Effector CD4-positive, alpha-beta T cell (primary cell): Measurements from ENCODE around the gene CCNT1.
"Not testable (repeated sequence)": the region's sequence is repeated elsewhere in the genome, so short reads cannot be mapped to it uniquely, and the experiment has no call there.

Experiments used
- DNase-seq: peaks from one replicate; pipeline ENCODE4 v3.0.0-alpha.2; 2020
- total RNA-seq: gene quantifications from one replicate; lab custom pipeline; 2026; lab: John Stamatoyannopoulos, UW

Gene CCNT1
- total RNA-seq, result 221 reads per million, percentile 93 among the genes with 10 or more reads in this experiment

- peak; percentile 99 for DNase-seq
These were observed at the start of gene CCNT1 for GRCh38 chr12:48716493-48717251. Gene CCNT1, minus strand, starts transcription at chr12:48716707. Its CDS starts 32 bp downstream, at chr12:48716675.

GRCh38 chr12:48765753-48766162 is 49.3 kb upstream of the CCNT1 start:
- DNase-seq, result no peak

GRCh38 chr12:48764521-48764920 is 48.0 kb upstream of the CCNT1 start:
- DNase-seq, result no peak

- no peak for DNase-seq
These were observed 42.2 kb upstream of the CCNT1 start for GRCh38 chr12:48758737-48759136.

DNA sequence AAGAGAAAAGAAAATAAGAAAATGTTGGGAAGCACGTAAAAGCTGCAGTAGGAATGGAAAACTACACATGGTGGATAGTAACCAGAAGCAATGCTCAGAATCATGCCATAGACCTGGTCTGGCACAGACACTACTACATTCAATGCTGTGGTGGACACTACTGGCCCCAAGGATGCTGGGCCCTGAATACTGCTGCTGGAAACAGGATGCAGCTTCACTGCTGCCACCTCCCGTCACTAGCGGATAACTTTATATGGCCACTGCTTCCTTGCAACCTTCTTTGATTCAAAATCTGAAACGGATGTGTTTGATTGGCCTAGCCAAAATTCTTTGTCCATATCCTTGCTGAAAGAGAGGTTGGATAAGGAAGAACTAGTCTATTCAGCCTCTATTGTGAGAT is 41.7 kb upstream of the CCNT1 start:
- DNase-seq, result no peak

- DNase-seq, result no peak
These were observed 34.4 kb upstream of the CCNT1 start for GRCh38 chr12:48750769-48751356.

DNA sequence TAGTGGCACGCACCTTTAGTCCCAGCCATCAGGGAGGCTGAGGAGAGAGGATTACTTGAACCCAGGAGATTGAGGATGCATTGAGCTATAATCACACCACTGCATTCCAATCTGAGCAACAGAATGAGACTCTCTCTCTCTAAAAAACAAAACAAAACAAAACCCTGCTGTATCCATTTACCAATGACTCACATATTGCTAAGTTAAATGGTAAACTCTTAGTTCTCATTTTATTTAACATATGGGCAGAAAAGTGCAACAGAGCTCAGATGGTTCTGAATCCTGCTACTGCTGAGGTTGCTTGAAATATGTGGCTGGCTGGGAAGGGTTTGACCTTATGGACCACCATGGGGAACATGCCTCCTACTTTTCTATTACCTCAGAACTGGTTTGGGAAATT is 33.7 kb upstream of the CCNT1 start:
- DNase-seq, result no peak

DNA sequence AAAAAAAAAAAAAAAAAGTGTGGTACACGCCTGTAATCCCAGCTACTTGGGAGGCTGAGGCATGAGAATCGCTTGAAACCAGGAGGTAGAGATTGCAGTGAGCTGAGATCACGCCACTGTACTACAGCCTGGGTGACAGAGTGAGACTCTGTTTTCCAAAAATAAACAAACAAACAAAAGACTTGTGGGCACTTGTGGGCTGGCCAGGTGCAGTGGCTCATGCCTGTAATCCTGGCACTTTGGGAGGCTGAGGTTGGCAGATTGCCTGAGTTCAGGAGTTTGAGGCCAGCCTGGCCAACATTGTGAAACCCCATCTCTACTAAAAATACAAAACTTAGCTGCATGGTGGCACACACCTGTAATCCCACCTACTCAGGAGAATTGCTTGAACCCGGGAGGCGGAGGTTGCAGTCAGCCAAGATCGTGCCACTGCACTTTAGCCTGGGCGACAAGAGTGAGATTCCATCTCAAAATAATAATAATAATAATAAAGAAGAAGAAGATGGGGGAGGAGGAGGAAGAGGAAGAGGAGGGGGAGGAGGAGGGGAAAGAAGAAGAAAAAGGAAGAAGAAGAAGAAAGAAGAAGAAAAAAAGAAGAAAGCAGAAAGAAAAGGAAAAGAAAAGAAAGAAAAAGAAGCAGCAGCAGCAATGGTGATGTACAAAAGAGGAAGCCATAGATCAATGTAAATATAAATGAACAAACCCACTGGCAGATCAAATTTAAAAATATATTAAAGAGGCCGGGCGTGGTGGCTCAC is 27.9 kb upstream of the CCNT1 start:
- no peak for DNase-seq

DNA sequence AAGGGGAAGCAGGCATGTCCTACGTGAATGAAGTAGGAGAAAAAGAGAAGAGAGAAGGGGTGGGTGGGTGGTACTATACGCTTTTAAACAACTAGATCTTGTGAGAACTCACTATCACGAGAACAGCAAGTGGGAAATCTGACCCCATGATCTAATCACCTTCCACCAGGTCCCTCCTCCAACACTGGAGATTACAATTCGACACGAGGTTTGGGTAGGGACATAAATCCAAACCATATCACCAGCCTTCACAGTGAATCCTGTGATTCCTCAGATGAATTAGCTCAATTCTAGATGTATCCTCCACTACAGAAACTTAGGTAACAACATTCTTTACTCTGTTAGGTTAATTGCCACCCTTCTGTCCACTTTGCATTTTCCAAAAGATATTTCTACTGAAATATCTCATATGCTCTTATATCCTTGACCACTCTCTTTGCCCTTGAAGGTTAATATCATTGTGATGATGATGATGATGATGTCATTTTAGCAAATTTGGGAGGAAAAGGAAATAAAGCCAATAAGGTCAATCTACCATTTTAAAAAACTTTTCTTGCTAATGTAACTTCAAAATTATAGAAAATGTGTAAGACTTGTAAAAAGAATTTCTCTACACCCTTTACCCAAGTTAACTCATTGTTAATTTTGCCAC is 23.2 kb upstream of the CCNT1 start:
- DNase-seq, result no peak

DNA sequence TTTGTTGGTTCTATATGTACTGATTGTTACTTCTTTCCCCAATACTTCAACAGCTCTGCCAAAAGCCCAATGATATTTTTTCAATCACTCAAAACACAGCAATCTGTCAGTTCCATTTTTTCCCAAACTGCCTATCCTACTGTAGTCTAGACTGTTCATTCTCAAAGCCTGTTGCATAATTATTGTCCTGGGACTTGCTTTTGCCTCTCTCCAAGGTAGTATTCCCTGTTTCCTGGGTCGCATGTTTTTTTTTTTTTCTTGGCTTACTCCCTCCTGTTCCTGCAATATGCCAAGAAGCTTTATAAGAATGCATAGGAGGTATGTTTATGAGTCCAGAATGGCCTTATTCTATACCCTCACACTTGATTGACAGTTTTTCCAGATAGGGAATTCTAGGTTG is 19.9 kb upstream of the CCNT1 start:
- no peak for DNase-seq

DNA sequence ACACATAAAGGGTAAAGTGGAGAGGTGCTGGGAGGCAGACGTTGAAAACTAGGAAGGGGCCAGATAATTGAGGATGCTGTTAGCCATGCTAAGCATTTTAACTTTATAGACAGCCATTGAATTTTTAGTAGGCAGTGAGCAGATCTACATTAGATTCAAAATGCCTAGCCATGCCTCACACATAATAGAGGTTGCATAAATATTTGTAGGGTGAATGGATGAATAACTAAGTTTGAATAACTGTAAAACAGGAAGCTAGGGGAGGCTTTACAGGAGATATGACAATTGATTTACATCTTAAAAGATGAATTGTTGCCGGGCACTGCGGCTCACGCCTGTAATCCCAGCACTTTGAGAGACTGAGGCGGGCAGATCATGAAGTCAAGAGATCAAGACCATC is 12.3 kb upstream of the CCNT1 start:
- no peak for DNase-seq

DNA sequence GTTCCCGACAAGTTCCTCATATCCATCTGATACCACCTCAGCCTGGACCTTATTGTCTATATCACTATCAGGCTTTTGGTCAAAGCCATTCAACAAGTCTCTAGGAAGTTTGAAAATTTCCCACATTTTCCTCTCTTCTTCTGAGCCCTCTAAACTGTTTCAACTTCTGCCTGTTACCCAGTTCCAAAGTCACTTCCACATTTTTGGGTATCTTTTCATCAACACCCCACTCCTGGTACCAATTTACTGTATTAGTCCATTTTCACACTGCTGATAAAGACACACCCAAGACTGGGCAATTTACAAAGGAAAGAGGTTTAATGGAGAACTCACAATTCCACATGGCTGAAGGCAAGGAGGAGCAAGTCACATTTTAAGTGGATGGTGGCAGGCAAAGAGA is 4.2 kb upstream of the CCNT1 start:
- DNase-seq, result not testable (repeated sequence)

DNA sequence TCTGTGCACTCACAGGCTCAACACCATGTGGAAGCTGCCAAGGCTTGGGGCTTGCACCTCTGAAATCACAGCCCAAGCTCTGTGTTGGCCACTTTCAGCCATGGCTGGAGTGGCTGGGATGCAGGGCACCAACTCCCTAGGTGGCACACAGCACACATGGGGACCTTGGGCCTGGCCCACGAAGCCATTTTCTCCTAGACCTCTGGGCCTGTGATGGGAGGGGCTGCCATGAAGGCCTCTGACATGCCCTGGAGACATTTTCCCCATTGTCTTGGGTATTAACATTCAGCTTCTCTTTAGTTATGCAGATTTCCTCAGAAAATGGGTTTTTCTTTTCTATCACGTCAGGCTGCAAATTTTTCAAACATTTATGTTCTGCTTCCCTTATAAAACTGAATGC is 3.7 kb upstream of the CCNT1 start:
- not testable (repeated sequence) for DNase-seq

- DNase-seq, result not testable (repeated sequence)
These were observed 2.5 kb upstream of the CCNT1 start for GRCh38 chr12:48719002-48719401.

GRCh38 chr12:48717252-48717695 is 767 bp upstream of the CCNT1 start:
- no peak for DNase-seq

DNA sequence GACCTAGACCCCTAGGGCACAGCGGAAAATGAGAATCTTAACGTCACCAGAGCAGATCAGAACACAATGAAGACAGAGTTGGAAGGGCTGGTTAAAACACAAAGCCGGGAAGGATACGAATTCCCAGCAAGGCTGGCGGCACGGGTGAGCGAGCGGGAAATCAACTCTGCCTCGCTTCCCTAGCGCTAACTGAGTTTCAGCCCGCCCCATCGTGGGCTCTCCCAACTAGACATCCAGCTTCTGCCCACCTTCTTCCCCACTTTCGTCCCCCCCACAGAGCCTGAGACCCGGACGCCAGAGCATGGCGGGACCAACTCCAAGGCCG is 377 bp downstream of the CCNT1 start:
- DNase-seq, result no peak

- DNase-seq, result no peak
These were observed 4.3 kb downstream of the CCNT1 start for GRCh38 chr12:48712209-48712608.

- not testable (repeated sequence) for DNase-seq
These were observed 17.7 kb downstream of the CCNT1 start for GRCh38 chr12:48698822-48699221.

DNA sequence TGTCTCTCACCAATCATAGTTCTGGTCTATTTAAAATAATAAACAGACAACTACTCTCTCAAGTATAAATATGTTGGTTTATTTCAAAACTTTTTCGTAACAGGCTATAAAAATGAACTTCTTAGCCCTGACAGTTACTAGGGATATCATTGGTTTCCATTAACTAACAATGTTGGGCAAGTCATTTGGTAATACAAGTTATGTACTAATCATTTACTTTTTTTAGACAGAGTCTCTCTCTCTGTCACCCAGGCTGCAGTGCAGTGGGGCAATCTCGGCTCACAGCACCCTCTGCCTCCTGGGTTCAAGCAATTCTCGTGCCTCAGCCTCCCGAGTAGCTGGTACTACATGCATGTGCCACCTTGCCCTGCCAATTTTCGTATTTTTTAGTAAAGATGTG is 19.9 kb downstream of the CCNT1 start:
- no peak for DNase-seq

- no peak for DNase-seq
These were observed 20.6 kb downstream of the CCNT1 start for GRCh38 chr12:48695859-48696258.

DNA sequence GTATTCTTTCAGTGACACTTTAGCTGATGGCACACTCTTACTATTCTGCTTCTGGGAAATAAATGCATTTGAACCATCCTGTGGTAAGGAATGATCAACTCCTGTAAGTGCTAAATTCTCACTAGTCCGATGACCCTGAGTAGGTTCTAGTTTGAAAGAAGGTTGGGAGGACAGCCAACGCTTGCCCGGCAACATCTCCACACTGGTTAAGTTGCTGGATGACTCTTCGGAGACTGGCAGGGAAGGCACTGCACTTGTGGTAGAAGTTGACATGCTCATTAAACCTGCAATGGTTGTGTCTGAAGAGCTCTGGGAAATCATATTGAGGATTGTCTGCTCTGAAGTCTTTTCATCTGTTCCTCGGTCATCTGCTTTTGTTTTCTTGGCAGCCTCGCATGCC is 22.5 kb downstream of the CCNT1 start:
- no peak for DNase-seq

- DNase-seq, result no peak
These were observed 22.9 kb downstream of the CCNT1 start for GRCh38 chr12:48693572-48693971.

GRCh38 chr12:48691826-48692487 is 24.6 kb downstream of the CCNT1 start:
- no peak for DNase-seq
